Natural killer cell (primary cell): ENCODE results near the gene CCDC51. TPM values are rescaled to one million over a fixed set of nuclear protein-coding genes. Genes with fewer than 3 reads are reported as not detected.

Experiments
- ATAC-seq, 3 donors: fragments of 150-1000 bp in 2 of 3; fragments of 200-7000 bp in 1 of 3; cut with Tn5 transposase; 1 replicate in 1 of 3; 2 replicates in 2 of 3; pipeline ENCODE4 v1.10.0; 2021; ENCODE audit warnings: mild to moderate bottlenecking in 2 of 3, moderate library complexity in 2 of 3
- DNase-seq, 2 donors: peaks; one replicate each; pipeline versions ENCODE4 v3.0.0 to v3.0.0-alpha.2; 2013 to 2021; ENCODE audit warnings: mixed read lengths in 1 of 2
- H3K27ac ChIP-seq: one replicate; pipeline ENCODE4 v1.5.1; 2013; ENCODE audit warnings: mild to moderate bottlenecking, low read length
- H3K27me3 ChIP-seq: one replicate; pipeline ENCODE4 v1.6.1; 2013; ENCODE audit warnings: low read length; ENCODE audit not compliant: control insufficient read depth, insufficient read depth
- H3K36me3 ChIP-seq: one replicate; pipeline ENCODE4 v1.6.1; 2013; ENCODE audit warnings: low read length; ENCODE audit not compliant: control insufficient read depth, insufficient read depth
- H3K4me1 ChIP-seq: one replicate; pipeline ENCODE4 v1.6.1; 2013; ENCODE audit warnings: low read length; ENCODE audit not compliant: control insufficient read depth, insufficient read depth
- H3K4me3 ChIP-seq: one replicate; pipeline ENCODE4 v1.5.1; 2013; ENCODE audit warnings: low read length
- H3K9me3 ChIP-seq: one replicate; pipeline ENCODE4 v1.6.1; 2013; ENCODE audit warnings: low read length; ENCODE audit not compliant: control insufficient read depth, insufficient read depth
- H3K27ac Mint-ChIP-seq, 2 donors: one replicate each; pipeline ENCODE4 v1.8.0; 2022; ENCODE audit warnings: mild to moderate bottlenecking in 2 of 2, mixed read lengths in 2 of 2, moderate library complexity in 1 of 2
- H3K27me3 Mint-ChIP-seq, 2 donors: one replicate each; pipeline ENCODE4 v1.8.0; 2022; ENCODE audit warnings: low read depth in 2 of 2, mixed read lengths in 2 of 2
- H3K36me3 Mint-ChIP-seq: one replicate; pipeline ENCODE4 v1.8.0; 2022; ENCODE audit warnings: mixed read lengths
- H3K4me1 Mint-ChIP-seq, 2 donors: one replicate each; pipeline ENCODE4 v1.8.0; 2022; ENCODE audit warnings: mixed read lengths in 2 of 2
- H3K4me3 Mint-ChIP-seq: one replicate; pipeline ENCODE4 v1.8.0; 2022; ENCODE audit warnings: mild to moderate bottlenecking, moderate library complexity, mixed read lengths
- H3K9me3 Mint-ChIP-seq, 2 donors: one replicate each; pipeline ENCODE4 v1.8.0; 2022; ENCODE audit warnings: mixed read lengths in 2 of 2
- CTCF ChIP-seq: fragments of 200-600 bp; IDR thresholded peaks from one replicate; pipeline ENCODE4 v1.8.0; 2022; ENCODE audit warnings: antibody characterized with exemption
- WGBS: methylation state at CpG from one replicate; pipeline ENCODE4 v1.1.7; 2013; ENCODE audit warnings: missing lambda C conversion rate; ENCODE audit not compliant: insufficient coverage; 5-methylcytosine and 5-hydroxymethylcytosine counted together
- intact Hi-C: fragments of 100-400 bp; cut with micrococcal nuclease; formaldehyde crosslinking; loops from one replicate; pipeline ENCODE4 v1.14.2; 2022
- total RNA-seq, 4 donors: library from RNA; stranded (reverse); fragments of 120-200 nt in 1 of 4; gene quantifications; one replicate each; pipeline versions ENCODE4 v1.2.3 to v1.2.4, GENCODE V29; 2013 to 2022

The CCDC51 gene
- total RNA-seq, 3 donors from 2014 or later (not counting 1 experiment from before 2014, with no cell fraction given) = 4.4 to 8.8 (median 6.8) TPM

GRCh38 chr3:48427630-48427962 is 12.3 kb downstream of the CCDC51 start:
- no peaks in the 10 kb centered on the region for H3K9me3 Mint-ChIP-seq
- no peak for ATAC-seq
- Histone ChIP-seq H3K27ac (no peak overlapping the region), H3K9me3 (no peaks in the 10 kb centered on the region), H3K4me1 (peaks cover 23% of the 10 kb centered on the region), H3K36me3 (peaks cover 5% of the 10 kb centered on the region), H3K27me3 (no peaks in the 10 kb centered on the region), H3K4me3 (no peak overlapping the region)
- intact Hi-C loops = no loop called here
- H3K27ac Mint-ChIP-seq = peak overlapping the region in 1 of 2 donors; percentile 27
- 98% methylated on average over 9 of the region's 9 CpGs for WGBS
- H3K27me3 Mint-ChIP-seq = peaks cover 0 to 5% of the 10 kb centered on the region in 2 donors
- no peaks in the 10 kb centered on the region for H3K36me3 Mint-ChIP-seq
- no peak for DNase-seq
- peak overlapping the region; percentile 66 for H3K4me3 Mint-ChIP-seq
- H3K4me1 Mint-ChIP-seq = peaks cover 0 to 37% of the 10 kb centered on the region in 2 donors
- TF ChIP-seq CTCF = no peak

GRCh38 chr3:48426944-48427629 is 12.8 kb downstream of the CCDC51 start:
- Histone ChIP-seq H3K27ac (no peak overlapping the region), H3K4me1 (peaks cover 18% of the 10 kb centered on the region), H3K27me3 (no peaks in the 10 kb centered on the region), H3K9me3 (no peaks in the 10 kb centered on the region), H3K36me3 (peaks cover under 1% of the 10 kb centered on the region), H3K4me3 (no peak overlapping the region)
- no peaks in the 10 kb centered on the region for H3K36me3 Mint-ChIP-seq
- H3K9me3 Mint-ChIP-seq = no peaks in the 10 kb centered on the region
- H3K27ac Mint-ChIP-seq = no peak overlapping the region
- H3K27me3 Mint-ChIP-seq = peaks cover 0 to 5% of the 10 kb centered on the region in 2 donors
- no peak for TF ChIP-seq CTCF
- intact Hi-C loops = no loop called here
- peak overlapping the region; percentile 66 for H3K4me3 Mint-ChIP-seq
- H3K4me1 Mint-ChIP-seq = peaks cover 0 to 37% of the 10 kb centered on the region in 2 donors
- ATAC-seq = no peak
- WGBS = 93% methylated on average over 7 of the region's 8 CpGs
- DNase-seq = no peak

GRCh38 chr3:48426401-48426909 is 13.5 kb downstream of the CCDC51 start:
- H3K36me3 ChIP-seq = no peaks in the 10 kb centered on the region
- H3K9me3 ChIP-seq = no peaks in the 10 kb centered on the region
- Mint-ChIP-seq H3K27me3 (peaks cover 0 to 5% of the 10 kb centered on the region in 2 donors), H3K27ac (no peak overlapping the region), H3K36me3 (no peaks in the 10 kb centered on the region), H3K9me3 (no peaks in the 10 kb centered on the region), H3K4me3 (no peak overlapping the region), H3K4me1 (peaks cover 0 to 33% of the 10 kb centered on the region in 2 donors)
- H3K27me3 ChIP-seq = no peaks in the 10 kb centered on the region
- no peak for TF ChIP-seq CTCF
- intact Hi-C loops = no loop called here
- H3K4me3 ChIP-seq = no peak overlapping the region
- H3K27ac ChIP-seq = no peak overlapping the region
- ATAC-seq (no peak), DNase-seq (no peak)
- peaks cover 14% of the 10 kb centered on the region for H3K4me1 ChIP-seq
- 72% methylated on average over 11 of the region's 11 CpGs for WGBS
